Heart left ventricle (tissue), 16 donors: Measurements from ENCODE around the gene C22orf42. TPM values are rescaled to one million over a fixed set of nuclear protein-coding genes. Genes with fewer than 3 reads are reported as not detected.
"Not testable (repeated sequence)": the region's sequence is repeated elsewhere in the genome, so short reads cannot be mapped to it uniquely, and the experiment has no call there.

Experiments used
- ATAC-seq, 4 donors: fragments of 200-7000 bp; cut with Tn5 transposase; one replicate each; pipeline ENCODE4 v1.9.1; 2020 to 2022; ENCODE audit warnings: moderate library complexity in 4 of 4, mild to moderate bottlenecking in 3 of 4, moderate number of reproducible peaks in 1 of 4
- DNase-seq, 5 donors: peaks; one replicate each; pipeline ENCODE4 v3.0.0-alpha.2; 2020
- H3K27ac ChIP-seq, 12 donors: fragments of 200-600 bp; sonication (generic) in 4 of 12; one replicate each; pipeline versions ENCODE4 v1.5.0 to v1.8.0; 2016 to 2022; ENCODE audit warnings: mild to moderate bottlenecking in 2 of 12
- H3K27me3 ChIP-seq, 9 donors: fragments of 200-600 bp; sonication (generic) in 2 of 9; one replicate each; pipeline versions ENCODE4 v1.5.1 to v1.8.0; 2016 to 2022; ENCODE audit warnings: mild to moderate bottlenecking in 3 of 9
- H3K36me3 ChIP-seq, 9 donors: fragments of 200-600 bp; sonication (generic) in 2 of 9; one replicate each; pipeline versions ENCODE4 v1.5.0 to v1.8.0; 2018 to 2022; ENCODE audit warnings: mild to moderate bottlenecking in 2 of 9
- H3K4me1 ChIP-seq, 12 donors: fragments of 200-600 bp; sonication (generic) in 4 of 12; one replicate each; pipeline versions ENCODE4 v1.5.0 to v1.8.0; 2016 to 2022; ENCODE audit warnings: mild to moderate bottlenecking in 3 of 12
- H3K4me3 ChIP-seq, 12 donors: fragments of 200-600 bp; sonication (generic) in 4 of 12; one replicate each; pipeline versions ENCODE4 v1.5.0 to v1.8.0; 2017 to 2022; ENCODE audit warnings: mild to moderate bottlenecking in 9 of 12, moderate library complexity in 4 of 12
- H3K9me3 ChIP-seq, 12 donors: fragments of 200-600 bp; sonication (generic) in 4 of 12; one replicate each; pipeline versions ENCODE4 v1.5.0 to v1.8.0; 2016 to 2022; ENCODE audit warnings: mild to moderate bottlenecking in 1 of 12
- POLR2A ChIP-seq, 2 donors: fragments of 450-650 bp; IDR thresholded peaks; one replicate each; pipeline ENCODE4 v1.6.1; 2017; ENCODE audit warnings: antibody characterized with exemption in 2 of 2, mild to moderate bottlenecking in 2 of 2, moderate library complexity in 2 of 2
- WGBS, 4 donors: extraction: QIAGEN DNeasy Blood & Tissue Kit in 2 of 4; methylation state at CpG; one replicate each; pipeline versions ENCODE4 v1.1.5 to v1.1.7; 2013 to 2018; 5-methylcytosine and 5-hydroxymethylcytosine counted together
- intact Hi-C, 10 donors: fragments of 100-400 bp; cut with DNase I; formaldehyde crosslinking; loops; one replicate each; pipeline versions ENCODE4 v1.11.1 to v1.14.2; 2022
- polyA plus RNA-seq, 2 donors: library from polyadenylated mRNA; stranded (reverse); fragments of 200-250 nt; gene quantifications; one replicate each; pipeline ENCODE4 v1.2.3, GENCODE V29; 2013
- total RNA-seq, 9 donors: library from RNA; depleted of rRNA in 2 of 9; stranded (reverse); fragments of >200 nt in 2 of 9; fragmentation: NEBNext Ultra II Directional in 3 of 9; extraction: Animal tissue kit (Norgen Biotek cat#: 25700) in 3 of 9; gene quantifications; one replicate each; pipeline versions ENCODE4 v1.1.0 to v1.2.4, GENCODE V29; 2016 to 2023
- TF ChIP-seq, protein P1 (sequence below), 12 donors: fragments of 200-600 bp; sonication (generic) in 4 of 12; IDR thresholded peaks; one replicate each; pipeline versions ENCODE4 v1.5.0 to v1.8.0; 2018 to 2022; ENCODE audit warnings: antibody characterized with exemption in 12 of 12, mild to moderate bottlenecking in 5 of 12
- donor health status: ischemic (EF 13 %, LVEDD 7.1; RV severe dilation, severe dysfunction).
- donor health status: healthy with polysubstance abuse.
- donor health status: DM: no; HTN: yes; CAD: no.
- donor health status: DM: no; HTN: no; CAD: no.
- donor health status: ischemic (EF 25% LVEDD 6.9; RV normal size, moderate dysfunction).
- donor health status: ischemic (EF 25% LVEDD 5.7; RV mildly dilated, moderate dysfunction).
- donor health status: healthy.
- donor health status: DM: yes; HTN: yes; CAD: no.
- donor health status: ischemic (EF 35%, LVEDD 5.7; RV mildly dilated, moderate dysfunction).
- donor health status: nonischemic (EF 11% LVEDD 7.7; RV severe dilation, severe dysfunction).
- donor health status: DM: yes; HTN: yes; CAD: no.
- donor health status: PGD.
- donor health status: ischemic (EF 29% LVEDD 5.4; RV normal size, mild dysfunction).
- donor health status: nonischemic (EF 23%, LVEDD 6.1; RV moderate dilation, normal function).

Gene C22orf42
- total and polyA plus RNA-seq, 11 donors: not detected

DNA sequence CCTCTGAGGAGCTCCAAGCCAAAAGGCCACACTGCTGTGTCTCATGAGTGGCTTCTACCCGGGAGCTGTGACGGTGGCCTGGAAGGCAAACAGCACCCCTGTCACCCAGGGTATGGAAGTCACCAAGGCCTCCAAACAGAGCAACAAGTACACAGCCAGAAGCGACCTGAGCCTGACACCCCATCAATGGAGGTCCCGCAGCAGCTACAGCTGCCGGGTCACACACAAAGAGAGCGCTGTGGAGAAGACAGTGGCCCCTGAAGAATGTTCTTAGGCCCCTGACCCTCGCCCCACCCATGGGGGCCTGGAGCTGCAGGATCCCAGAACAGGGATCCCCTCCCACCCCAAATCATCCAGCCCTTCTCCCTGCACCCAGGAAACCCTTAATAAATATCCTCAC is 40.9 kb upstream of the C22orf42 start:
- no peak for DNase-seq
- 79 to 85% (median 81%) methylated on average over 6 to 7 of the region's 7 CpGs for WGBS, 4 donors
- intact Hi-C loops: loop anchor here in 6 of 10 donors (5.0 to 10.0 kb wide), 2 partner anchors 177 to 225 kb away; no protein-coding TSS in a partner anchor

DNA sequence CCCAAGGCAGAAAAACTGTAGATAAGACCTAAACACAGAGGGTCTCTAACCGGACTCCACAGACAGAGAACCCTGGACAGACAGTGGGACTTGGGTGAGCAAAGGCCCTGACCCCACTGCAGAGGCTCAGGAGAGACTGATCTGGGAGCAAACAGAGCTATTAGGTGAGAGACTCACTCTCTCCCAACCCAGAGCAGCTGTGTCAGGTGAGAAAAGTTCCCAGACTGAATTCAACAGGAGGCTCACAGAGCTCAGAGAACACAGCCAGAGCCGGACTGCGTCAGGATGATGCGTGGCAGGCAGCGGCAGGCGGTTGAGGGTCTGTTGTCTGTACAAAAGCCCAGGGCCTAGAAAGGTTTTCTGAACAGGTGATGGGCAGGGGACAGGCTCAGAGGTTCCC is 40.2 kb upstream of the C22orf42 start:
- no peak overlapping the region for H3K4me3 ChIP-seq
- intact Hi-C loops: no loop called here
- no peaks in the 10 kb centered on the region for H3K9me3 ChIP-seq
- no peak for DNase-seq
- no peak for ATAC-seq
- TF ChIP-seq POLR2A (IDR thresholded peaks at IDR 0.05): no peak
- TF ChIP-seq, protein P1, sequence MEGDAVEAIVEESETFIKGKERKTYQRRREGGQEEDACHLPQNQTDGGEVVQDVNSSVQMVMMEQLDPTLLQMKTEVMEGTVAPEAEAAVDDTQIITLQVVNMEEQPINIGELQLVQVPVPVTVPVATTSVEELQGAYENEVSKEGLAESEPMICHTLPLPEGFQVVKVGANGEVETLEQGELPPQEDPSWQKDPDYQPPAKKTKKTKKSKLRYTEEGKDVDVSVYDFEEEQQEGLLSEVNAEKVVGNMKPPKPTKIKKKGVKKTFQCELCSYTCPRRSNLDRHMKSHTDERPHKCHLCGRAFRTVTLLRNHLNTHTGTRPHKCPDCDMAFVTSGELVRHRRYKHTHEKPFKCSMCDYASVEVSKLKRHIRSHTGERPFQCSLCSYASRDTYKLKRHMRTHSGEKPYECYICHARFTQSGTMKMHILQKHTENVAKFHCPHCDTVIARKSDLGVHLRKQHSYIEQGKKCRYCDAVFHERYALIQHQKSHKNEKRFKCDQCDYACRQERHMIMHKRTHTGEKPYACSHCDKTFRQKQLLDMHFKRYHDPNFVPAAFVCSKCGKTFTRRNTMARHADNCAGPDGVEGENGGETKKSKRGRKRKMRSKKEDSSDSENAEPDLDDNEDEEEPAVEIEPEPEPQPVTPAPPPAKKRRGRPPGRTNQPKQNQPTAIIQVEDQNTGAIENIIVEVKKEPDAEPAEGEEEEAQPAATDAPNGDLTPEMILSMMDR (IDR thresholded peaks at IDR 0.05): no peak
- H3K27ac ChIP-seq: no peak overlapping the region
- 81 to 93% (median 91%) methylated on average over 1 to 6 of the region's 6 CpGs for WGBS, 4 donors
- no peaks in the 10 kb centered on the region for H3K36me3 ChIP-seq
- peaks cover 0 to 31% (median 13%) of the 10 kb centered on the region in 9 donors for H3K27me3 ChIP-seq
- H3K4me1 ChIP-seq: peaks cover 0 to 22% (median 0%) of the 10 kb centered on the region in 12 donors

More for the DNA sequence above, 40.9 kb upstream of the C22orf42 start:
- H3K4me3 ChIP-seq: no peak overlapping the region
- TF ChIP-seq, protein P1 (IDR thresholded peaks at IDR 0.05): no peak
- no peak for TF ChIP-seq POLR2A (IDR thresholded peaks at IDR 0.05)
- no peaks in the 10 kb centered on the region for H3K36me3 ChIP-seq
- H3K4me1 ChIP-seq: peaks cover 0 to 22% (median 0%) of the 10 kb centered on the region in 12 donors
- peaks cover 0 to 37% (median 15%) of the 10 kb centered on the region in 9 donors for H3K27me3 ChIP-seq
- ATAC-seq: no peak
- no peaks in the 10 kb centered on the region for H3K9me3 ChIP-seq
- no peak overlapping the region for H3K27ac ChIP-seq

DNA sequence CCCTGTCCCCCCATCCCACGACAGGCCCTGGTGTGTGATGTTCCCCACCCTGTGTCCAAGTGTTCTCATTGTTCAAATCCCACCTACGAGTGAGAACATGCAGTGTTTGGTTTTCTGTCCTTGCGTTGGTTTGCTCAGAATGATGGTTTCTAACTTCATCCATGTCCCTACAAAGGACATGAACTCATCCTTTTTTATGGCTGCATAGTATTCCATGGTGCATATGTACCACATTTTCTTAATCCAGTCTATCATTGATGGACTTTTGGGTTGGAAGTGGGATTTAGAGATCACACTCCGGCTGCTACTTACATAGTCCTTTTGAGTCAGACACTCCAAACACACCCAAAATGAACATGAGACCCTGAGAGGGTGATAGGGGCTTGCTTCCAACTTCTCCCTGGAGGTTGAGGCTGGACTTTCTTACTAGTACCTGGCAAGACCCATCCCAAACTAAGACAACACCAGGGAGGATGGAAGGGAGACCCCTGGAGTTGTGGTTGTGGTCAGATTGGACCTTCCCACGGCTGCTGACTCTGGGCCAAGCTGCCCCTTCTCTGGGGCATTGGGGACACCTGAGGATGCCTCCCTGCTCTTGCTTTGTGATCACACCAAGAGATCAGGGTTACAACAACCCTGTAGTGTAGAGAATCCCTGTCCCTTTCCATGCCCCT is 38.6 kb upstream of the C22orf42 start:
- DNase-seq, ATAC-seq, H3K9me3 ChIP-seq, H3K36me3 ChIP-seq, H3K4me3 ChIP-seq, H3K27ac ChIP-seq, intact Hi-C loops, H3K4me1 ChIP-seq: not testable (repeated sequence)
- peaks cover 0 to 18% (median 2%) of the 10 kb centered on the region in 9 donors for H3K27me3 ChIP-seq
- WGBS, 4 donors: 81 to 93% (median 84%) methylated on average over 5 of the region's 5 CpGs

DNA sequence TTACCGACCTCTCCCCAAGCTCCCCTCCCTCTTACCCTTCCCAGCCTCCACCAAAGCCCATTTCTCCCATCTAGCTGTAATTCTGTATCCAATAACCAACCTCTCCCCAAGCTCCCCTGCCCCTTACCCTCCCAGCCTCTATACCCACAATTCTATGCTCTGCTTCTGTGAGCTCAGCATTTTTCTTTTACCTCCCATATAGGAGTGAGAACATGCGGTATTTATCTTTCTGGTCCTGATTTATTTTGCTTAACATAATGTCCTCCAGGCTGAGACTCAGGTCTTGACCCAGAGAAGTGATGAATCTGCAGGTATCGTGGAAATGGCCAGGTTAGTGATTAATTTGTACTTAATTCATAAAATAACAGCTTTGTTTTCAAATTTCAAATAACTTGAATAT is 36.8 kb upstream of the C22orf42 start:
- H3K9me3 ChIP-seq, H3K27ac ChIP-seq, H3K4me3 ChIP-seq, H3K4me1 ChIP-seq, DNase-seq, H3K36me3 ChIP-seq, ATAC-seq, intact Hi-C loops: not testable (repeated sequence)
- peaks cover 0 to 15% (median 2%) of the 10 kb centered on the region in 9 donors for H3K27me3 ChIP-seq
- 79 to 85% (median 80%) methylated on average over 3 of the region's 3 CpGs for WGBS, 4 donors

DNA sequence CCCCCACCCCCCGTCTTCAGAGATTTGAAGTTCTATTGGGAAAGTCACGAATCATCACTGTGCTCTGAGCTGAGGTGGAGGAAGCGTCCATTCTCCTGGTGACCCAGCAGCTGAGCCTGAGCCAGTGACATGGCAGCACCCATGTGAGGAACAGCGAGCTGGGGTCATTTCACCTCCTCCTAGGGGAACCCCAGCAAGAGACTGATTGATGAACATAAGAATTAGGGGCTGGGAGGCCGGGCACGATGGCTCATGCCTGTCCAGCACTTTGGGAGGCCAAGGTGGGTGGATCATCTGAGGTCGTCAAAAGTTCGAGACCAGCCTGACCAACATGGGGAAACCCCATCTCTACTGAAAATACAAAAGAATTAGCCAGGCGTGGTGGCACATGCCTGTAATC is 34.2 kb upstream of the C22orf42 start:
- DNase-seq, H3K4me1 ChIP-seq, H3K4me3 ChIP-seq, intact Hi-C loops, H3K36me3 ChIP-seq, H3K9me3 ChIP-seq, H3K27ac ChIP-seq, ATAC-seq: not testable (repeated sequence)
- H3K27me3 ChIP-seq: peaks cover 0 to 18% (median 0%) of the 10 kb centered on the region in 9 donors
- 84 to 87% (median 85%) methylated on average over 8 to 9 of the region's 9 CpGs for WGBS, 4 donors

DNA sequence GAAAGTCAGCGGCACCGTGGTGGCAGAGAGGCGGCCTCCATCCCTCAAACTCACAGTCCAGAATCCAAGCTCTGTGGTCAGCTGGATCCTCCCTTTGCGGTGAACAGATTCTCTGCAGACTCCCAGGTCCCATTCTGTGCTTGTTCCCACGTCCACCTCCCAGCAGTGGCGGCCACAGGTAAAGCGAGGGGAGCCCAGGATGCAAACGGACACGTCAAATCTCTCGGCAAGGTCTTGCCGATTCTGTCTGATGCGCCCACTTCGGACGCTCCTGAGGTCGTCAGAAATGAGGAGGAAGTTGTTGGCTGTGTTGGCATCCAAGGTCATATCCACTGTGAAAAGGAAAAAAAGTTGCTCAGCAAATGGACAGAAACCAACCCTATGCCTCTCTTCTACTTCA is 31.9 kb upstream of the C22orf42 start:
- DNase-seq, intact Hi-C loops, H3K4me3 ChIP-seq, H3K4me1 ChIP-seq, H3K27ac ChIP-seq, H3K36me3 ChIP-seq, ATAC-seq, H3K27me3 ChIP-seq, H3K9me3 ChIP-seq: not testable (repeated sequence)
- 81 to 85% (median 84%) methylated on average over 15 of the region's 15 CpGs for WGBS, 4 donors
